ENCODE data around the gene YIPF5. TPM values are rescaled to one million over a fixed set of nuclear protein-coding genes. Genes with fewer than 3 reads are reported as not detected.

YIPF5 gene
- total RNA-seq, 1 donor from 2014 or later = 28.0 TPM

GRCh38 chr5:144201588-144201987 is 31.1 kb upstream of the YIPF5 start:
- Mint-ChIP-seq H3K4me1 (no peaks in the 10 kb centered on the region), H3K4me3 (no peak overlapping the region), H3K27ac (no peak overlapping the region), H3K27me3 (peaks cover 38% of the 10 kb centered on the region), H3K9me3 (no peaks in the 10 kb centered on the region), H3K36me3 (ENCODE audit: low read depth) (no peaks in the 10 kb centered on the region)
- TF ChIP-seq CTCF (IDR thresholded peaks at IDR 0.05) = no peak
- CTCF ChIA-PET = interaction anchor here (1.1 kb wide), 1 partner anchor 1929 kb away, joined by 3 read pairs; no protein-coding TSS in a partner anchor
- ATAC-seq (ENCODE audit: low read depth) (no peak), DNase-seq (no peak)
- intact Hi-C loops (cut with micrococcal nuclease) = loop anchor here (5.0 to 10.0 kb wide), 2 partner anchors 1036 to 1683 kb away; no protein-coding TSS in a partner anchor
- POLR2A ChIA-PET = no interaction called here

GRCh38 chr5:144198386-144198785 is 27.9 kb upstream of the YIPF5 start:
- ATAC-seq (ENCODE audit: low read depth) (no peak), DNase-seq (no peak)
- Mint-ChIP-seq H3K36me3 (ENCODE audit: low read depth) (no peaks in the 10 kb centered on the region), H3K9me3 (no peaks in the 10 kb centered on the region), H3K4me3 (no peak overlapping the region), H3K27me3 (peaks cover 16% of the 10 kb centered on the region), H3K4me1 (no peaks in the 10 kb centered on the region), H3K27ac (no peak overlapping the region)
- no peak for TF ChIP-seq CTCF (IDR thresholded peaks at IDR 0.05)
- CTCF ChIA-PET = no interaction called here
- POLR2A ChIA-PET = no interaction called here
- intact Hi-C loops (cut with micrococcal nuclease) = no loop called here

- no peak for TF ChIP-seq CTCF (IDR thresholded peaks at IDR 0.05)
- POLR2A ChIA-PET = no interaction called here
- ATAC-seq (ENCODE audit: low read depth) (no peak), DNase-seq (no peak)
- H3K4me1 Mint-ChIP-seq = no peaks in the 10 kb centered on the region
- no peak overlapping the region for H3K4me3 Mint-ChIP-seq
- no peaks in the 10 kb centered on the region for H3K36me3 Mint-ChIP-seq (ENCODE audit: low read depth)
- H3K27ac Mint-ChIP-seq = no peak overlapping the region
- H3K9me3 Mint-ChIP-seq = no peaks in the 10 kb centered on the region
- intact Hi-C loops (cut with micrococcal nuclease) = no loop called here
- H3K27me3 Mint-ChIP-seq = peaks cover 8% of the 10 kb centered on the region
- CTCF ChIA-PET = interaction anchor here (1.4 kb wide), 1 partner anchor 7 kb away, joined by 5 read pairs; no protein-coding TSS in a partner anchor
Observed at GRCh38 chr5:144196612-144197011, 26.2 kb upstream of the YIPF5 start.

GRCh38 chr5:144195448-144195847 is 25.0 kb upstream of the YIPF5 start:
- no peak for DNase-seq
- Mint-ChIP-seq H3K27me3 (peaks cover 4% of the 10 kb centered on the region), H3K9me3 (no peaks in the 10 kb centered on the region), H3K4me1 (peaks cover 3% of the 10 kb centered on the region), H3K27ac (no peak overlapping the region), H3K36me3 (ENCODE audit: low read depth) (no peaks in the 10 kb centered on the region), H3K4me3 (no peak overlapping the region)
- ChIA-PET POLR2A (no interaction called here), CTCF (interaction anchor here (1.4 kb wide), 1 partner anchor 9 kb away, joined by 5 read pairs; no protein-coding TSS in a partner anchor)
- TF ChIP-seq CTCF (IDR thresholded peaks at IDR 0.05) = no peak
- ATAC-seq (ENCODE audit: low read depth) = no peak
- intact Hi-C loops (cut with micrococcal nuclease) = no loop called here

- Mint-ChIP-seq H3K4me3 (no peak overlapping the region), H3K9me3 (no peaks in the 10 kb centered on the region), H3K36me3 (ENCODE audit: low read depth) (no peaks in the 10 kb centered on the region), H3K27me3 (peaks cover 1% of the 10 kb centered on the region), H3K27ac (no peak overlapping the region), H3K4me1 (peaks cover 14% of the 10 kb centered on the region)
- intact Hi-C loops (cut with micrococcal nuclease) = no loop called here
- TF ChIP-seq CTCF (IDR thresholded peaks at IDR 0.05) = no peak
- no peak for ATAC-seq (ENCODE audit: low read depth)
- no peak for DNase-seq
- POLR2A ChIA-PET = interaction anchor here (0.9 kb wide), 1 partner anchor 24 kb away, joined by 3 read pairs; the partner anchor contains the start of genes KCTD16 and YIPF5
- CTCF ChIA-PET = interaction anchor here (0.9 to 4.5 kb wide), 5 partner anchors 10 to 1313 kb away, joined by 3 to 32 read pairs (median 7); partner anchors contain the start of genes KCTD16 and YIPF5
Observed at GRCh38 chr5:144194144-144194543, 23.7 kb upstream of the YIPF5 start.

All from activated B cell treated with CpG ODN at 0.5 μM for 24 hours (primary cell).